GM20000 (cell line): ENCODE data around the gene ADRA2B.

Experiments used
- DNase-seq: peaks from one replicate; pipeline ENCODE4 v3.0.0; 2012; ENCODE audit warnings: low spot score
- CTCF ChIP-seq: IDR thresholded peaks from 2 replicates; pipeline ENCODE4 v1.5.1; 2012; ENCODE audit warnings: mild to moderate bottlenecking, control low read depth; ENCODE audit errors: extremely low read depth, missing control alignments

The ADRA2B gene

GRCh38 chr2:96099861-96100798, 16.2 kb downstream of the ADRA2B start:
- no peak for DNase-seq
- no peak for TF ChIP-seq CTCF

- DNase-seq = no peak
- no peak for TF ChIP-seq CTCF
These were observed 17.3 kb downstream of the ADRA2B start for GRCh38 chr2:96098900-96099590.

- no peak for TF ChIP-seq CTCF
- DNase-seq = no peak
These were observed 18.2 kb downstream of the ADRA2B start for GRCh38 chr2:96097951-96098823.

- TF ChIP-seq CTCF = no peak
- no peak for DNase-seq
These were observed 18.9 kb downstream of the ADRA2B start for GRCh38 chr2:96097441-96097840.

- no peak for DNase-seq
- TF ChIP-seq CTCF = no peak
These were observed 21.2 kb downstream of the ADRA2B start for GRCh38 chr2:96095116-96095636.

GRCh38 chr2:96093528-96093927, 22.8 kb downstream of the ADRA2B start:
- TF ChIP-seq CTCF = no peak
- no peak for DNase-seq
